Neural crest cell (in vitro differentiated cells): ENCODE results near the gene CRAMP1. TPM values are rescaled to one million over a fixed set of nuclear protein-coding genes. Genes with fewer than 3 reads are reported as not detected.

Experiments used
- DNase-seq: peaks from one replicate; pipeline ENCODE4 v3.0.0; 2021; ENCODE audit warnings: low read depth, mixed read lengths, low spot score
- H3K27ac Mint-ChIP-seq: one replicate; pipeline ENCODE4 v1.8.0; 2021; ENCODE audit warnings: mild to moderate bottlenecking, mixed read lengths; ENCODE audit not compliant: unreplicated experiment
- H3K27me3 Mint-ChIP-seq: 2 replicates; pipeline ENCODE4 v1.8.0; 2021; ENCODE audit warnings: low read depth, mild to moderate bottlenecking, mixed read lengths
- H3K36me3 Mint-ChIP-seq: 2 replicates; pipeline ENCODE4 v1.8.0; 2021; ENCODE audit warnings: low read depth, mild to moderate bottlenecking, mixed read lengths
- H3K4me1 Mint-ChIP-seq: 2 replicates; pipeline ENCODE4 v1.8.0; 2021; ENCODE audit warnings: mixed read lengths
- H3K4me3 Mint-ChIP-seq: one replicate; pipeline ENCODE4 v1.8.0; 2021; ENCODE audit warnings: mild to moderate bottlenecking, mixed read lengths
- H3K9me3 Mint-ChIP-seq: 2 replicates; pipeline ENCODE4 v1.8.0; 2021; ENCODE audit warnings: mixed read lengths
- total RNA-seq: library from RNA; stranded (reverse); gene quantifications from 2 replicates; pipeline ENCODE4 v1.2.1, GENCODE V29; 2021
- TF ChIP-seq, protein P1 (sequence below): fragments of 200-600 bp; sonication (generic); conservative IDR thresholded peaks from 2 replicates; pipeline ENCODE4 v1.5.0; 2021; ENCODE audit warnings: antibody characterized with exemption, mild to moderate bottlenecking

CRAMP1 gene
- total RNA-seq, 1 donor from 2014 or later: 38.3 TPM

DNA sequence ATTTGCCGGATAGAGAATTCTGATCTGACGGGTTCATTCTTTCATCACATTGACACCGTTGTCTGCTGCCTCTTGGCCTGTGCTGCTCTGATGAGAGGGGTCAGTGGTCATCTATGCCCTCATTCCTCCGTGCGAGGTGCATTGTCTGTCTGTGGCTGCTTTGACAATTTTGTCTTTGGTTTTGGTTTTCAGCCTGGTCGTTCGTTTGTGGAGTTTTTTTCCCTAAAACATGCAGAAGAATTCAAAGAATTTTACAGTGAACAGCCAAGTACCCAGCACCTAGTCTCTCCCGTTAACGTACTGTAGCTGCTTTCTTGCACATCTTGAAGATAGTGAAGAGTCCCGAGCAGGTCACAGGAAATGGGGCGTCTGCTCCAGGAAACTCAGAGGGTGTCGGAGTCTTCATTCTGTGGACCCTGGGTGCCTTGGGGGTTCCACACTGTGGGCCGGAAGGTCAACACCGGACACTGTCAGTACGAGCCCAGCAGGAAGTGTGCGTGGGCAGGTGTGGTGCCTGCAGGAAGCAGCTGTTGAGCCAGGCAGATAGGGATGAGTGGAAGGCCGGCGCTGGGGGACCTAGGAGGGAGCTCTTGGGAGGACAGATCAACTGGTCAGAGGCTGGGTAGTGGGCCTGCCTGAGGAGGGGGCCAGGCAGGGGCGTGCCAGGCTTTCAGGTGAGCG, 28.2 kb downstream of the CRAMP1 start:
- TF ChIP-seq, protein P1, sequence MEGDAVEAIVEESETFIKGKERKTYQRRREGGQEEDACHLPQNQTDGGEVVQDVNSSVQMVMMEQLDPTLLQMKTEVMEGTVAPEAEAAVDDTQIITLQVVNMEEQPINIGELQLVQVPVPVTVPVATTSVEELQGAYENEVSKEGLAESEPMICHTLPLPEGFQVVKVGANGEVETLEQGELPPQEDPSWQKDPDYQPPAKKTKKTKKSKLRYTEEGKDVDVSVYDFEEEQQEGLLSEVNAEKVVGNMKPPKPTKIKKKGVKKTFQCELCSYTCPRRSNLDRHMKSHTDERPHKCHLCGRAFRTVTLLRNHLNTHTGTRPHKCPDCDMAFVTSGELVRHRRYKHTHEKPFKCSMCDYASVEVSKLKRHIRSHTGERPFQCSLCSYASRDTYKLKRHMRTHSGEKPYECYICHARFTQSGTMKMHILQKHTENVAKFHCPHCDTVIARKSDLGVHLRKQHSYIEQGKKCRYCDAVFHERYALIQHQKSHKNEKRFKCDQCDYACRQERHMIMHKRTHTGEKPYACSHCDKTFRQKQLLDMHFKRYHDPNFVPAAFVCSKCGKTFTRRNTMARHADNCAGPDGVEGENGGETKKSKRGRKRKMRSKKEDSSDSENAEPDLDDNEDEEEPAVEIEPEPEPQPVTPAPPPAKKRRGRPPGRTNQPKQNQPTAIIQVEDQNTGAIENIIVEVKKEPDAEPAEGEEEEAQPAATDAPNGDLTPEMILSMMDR: no peak
- Mint-ChIP-seq H3K9me3 (no peaks in the 10 kb centered on the region), H3K27me3 (no peaks in the 10 kb centered on the region), H3K4me1 (peaks cover 4% of the 10 kb centered on the region), H3K27ac (no peak overlapping the region), H3K36me3 (peaks cover 13% of the 10 kb centered on the region), H3K4me3 (no peak overlapping the region)
- DNase-seq: no peak

DNA sequence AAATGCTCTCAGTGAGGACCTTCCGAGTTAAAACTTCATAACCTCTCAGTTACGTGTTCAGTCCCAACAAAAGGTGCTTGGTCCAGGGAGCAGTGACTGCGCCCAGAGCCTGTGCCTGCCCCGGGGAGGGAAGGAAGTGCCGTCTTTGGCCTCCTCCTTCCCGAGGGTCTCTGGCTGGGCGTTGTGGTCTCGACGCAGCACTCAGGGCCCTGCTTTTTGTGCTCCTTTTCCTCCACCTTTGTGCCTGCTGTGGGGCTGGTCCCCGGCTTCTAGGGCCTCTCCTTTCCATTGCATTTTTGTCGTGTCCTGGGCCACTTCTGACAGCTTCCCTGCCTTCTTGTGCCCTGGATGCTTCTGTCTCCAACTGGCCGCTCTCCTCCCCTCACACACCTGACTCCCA, 29.1 kb downstream of the CRAMP1 start:
- peaks cover 16% of the 10 kb centered on the region for H3K36me3 Mint-ChIP-seq
- TF ChIP-seq, protein P1: no peak
- H3K4me1 Mint-ChIP-seq: peaks cover 4% of the 10 kb centered on the region
- no peaks in the 10 kb centered on the region for H3K9me3 Mint-ChIP-seq
- H3K4me3 Mint-ChIP-seq: no peak overlapping the region
- H3K27ac Mint-ChIP-seq: peak overlapping the region; percentile 88
- DNase-seq: no peak
- no peaks in the 10 kb centered on the region for H3K27me3 Mint-ChIP-seq

DNA sequence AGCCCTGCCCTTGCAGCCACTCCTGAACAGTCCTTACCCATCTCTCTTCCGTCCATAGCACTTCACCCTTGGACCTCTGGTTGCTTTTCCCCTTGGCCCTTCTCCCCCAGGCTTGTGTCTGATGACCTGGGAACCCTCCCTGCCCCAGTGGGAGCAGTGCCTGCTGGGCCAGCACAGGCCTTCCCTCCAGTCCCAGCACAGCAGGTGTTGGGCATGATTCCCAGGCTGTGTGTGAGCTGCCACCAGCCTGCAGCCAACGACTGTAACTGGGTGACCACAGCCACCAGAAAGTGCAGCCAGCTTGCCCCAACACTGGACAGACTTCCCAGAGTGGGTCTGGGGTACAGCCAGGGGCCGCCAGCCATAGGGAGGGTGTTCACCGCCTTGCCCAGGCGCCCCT, 30.0 kb downstream of the CRAMP1 start:
- TF ChIP-seq, protein P1: no peak
- Mint-ChIP-seq H3K4me3 (no peak overlapping the region), H3K27ac (no peak overlapping the region), H3K9me3 (no peaks in the 10 kb centered on the region), H3K27me3 (no peaks in the 10 kb centered on the region), H3K4me1 (peaks cover 4% of the 10 kb centered on the region), H3K36me3 (peaks cover 18% of the 10 kb centered on the region)
- DNase-seq: no peak

DNA sequence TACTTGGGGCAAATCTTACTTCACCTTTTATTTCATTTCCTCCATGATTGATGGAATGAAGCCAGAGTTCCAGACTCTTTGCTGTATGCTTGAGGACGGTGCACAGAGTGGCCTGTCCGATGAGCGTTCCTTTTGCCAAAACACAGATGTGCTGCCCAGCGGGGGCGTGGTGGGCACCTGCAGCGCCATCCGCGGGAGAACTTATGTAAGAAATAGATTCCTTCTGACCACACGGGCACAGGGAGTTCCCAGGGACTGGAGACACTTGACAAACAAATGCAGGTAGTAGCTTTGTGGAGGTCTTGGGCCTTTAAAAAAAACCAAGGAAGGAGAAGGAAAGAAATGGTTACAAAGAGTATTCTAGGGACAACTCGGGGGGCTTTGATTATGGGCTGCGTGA, 30.6 kb downstream of the CRAMP1 start:
- Mint-ChIP-seq H3K4me3 (no peak overlapping the region), H3K36me3 (peaks cover 20% of the 10 kb centered on the region), H3K27me3 (no peaks in the 10 kb centered on the region), H3K4me1 (peaks cover 4% of the 10 kb centered on the region), H3K27ac (no peak overlapping the region), H3K9me3 (no peaks in the 10 kb centered on the region)
- DNase-seq: no peak
- TF ChIP-seq, protein P1: no peak

DNA sequence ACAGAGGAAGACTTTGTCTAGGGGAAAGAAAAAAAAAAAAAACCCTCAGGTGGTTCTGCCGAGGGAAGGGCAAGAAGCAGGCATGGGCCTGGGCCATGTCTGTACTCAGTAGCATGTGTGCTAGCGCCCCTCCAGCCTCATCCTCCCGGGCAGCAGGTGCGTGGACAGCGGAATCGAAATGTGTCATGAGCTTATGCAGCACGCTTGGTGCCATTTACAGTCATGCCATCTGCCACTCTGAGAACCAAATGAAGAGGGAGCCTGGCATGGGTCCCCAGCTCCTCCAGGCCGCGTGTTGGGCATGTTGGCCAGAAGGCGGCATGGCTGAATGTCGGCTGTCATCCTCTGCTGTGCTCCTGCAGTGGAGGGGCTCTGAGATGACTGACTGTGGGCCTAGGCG, 31.4 kb downstream of the CRAMP1 start:
- DNase-seq: no peak
- TF ChIP-seq, protein P1: no peak
- Mint-ChIP-seq H3K9me3 (no peaks in the 10 kb centered on the region), H3K36me3 (peaks cover 23% of the 10 kb centered on the region), H3K27me3 (no peaks in the 10 kb centered on the region), H3K27ac (no peak overlapping the region), H3K4me1 (peaks cover 4% of the 10 kb centered on the region), H3K4me3 (no peak overlapping the region)
